Liver (tissue), 3 donors: ENCODE data around the gene NADSYN1.

Experiments
- ATF3 ChIP-seq: IDR thresholded peaks from 2 replicates; pipeline ENCODE4 v1.6.1; 2016; ENCODE audit warnings: antibody characterized with exemption
- CTCF ChIP-seq: fragments of 150-350 bp; IDR thresholded peaks from 2 replicates; pipeline ENCODE4 v1.5.1; 2017; ENCODE audit warnings: improper control_type of control experiment, low read depth, low read length; ENCODE audit not compliant: missing input control
- EGR1 ChIP-seq, 2 donors: IDR thresholded peaks; 2 replicates each; pipeline ENCODE4 v1.6.1; 2016 to 2018; ENCODE audit warnings: antibody characterized with exemption in 2 of 2, low read depth in 2 of 2
- FOXA1 ChIP-seq: IDR thresholded peaks from 2 replicates; pipeline ENCODE4 v1.6.1; 2016; ENCODE audit warnings: antibody characterized with exemption
- FOXA2 ChIP-seq: IDR thresholded peaks from 2 replicates; pipeline ENCODE4 v1.6.1; 2016; ENCODE audit warnings: antibody characterized with exemption
- HNF4A ChIP-seq, 2 donors: conservative IDR thresholded peaks; 2 replicates each; pipeline ENCODE4 v1.6.1; 2016; ENCODE audit warnings: antibody characterized with exemption in 2 of 2, mild to moderate bottlenecking in 2 of 2
- JUND ChIP-seq, 2 donors: IDR thresholded peaks; 2 replicates each; pipeline ENCODE4 v1.6.1; 2016; ENCODE audit warnings: antibody characterized with exemption in 2 of 2
- MAX ChIP-seq: IDR thresholded peaks from 2 replicates; pipeline ENCODE4 v1.6.1; 2016; ENCODE audit warnings: antibody characterized with exemption
- RAD21 ChIP-seq, 2 donors: IDR thresholded peaks; 2 replicates each; pipeline ENCODE4 v1.6.1; 2016; ENCODE audit warnings: antibody characterized with exemption in 2 of 2, mild to moderate bottlenecking in 2 of 2
- TAF1 ChIP-seq: conservative IDR thresholded peaks from 2 replicates; pipeline ENCODE4 v1.6.1; 2016; ENCODE audit warnings: antibody characterized with exemption, mild to moderate bottlenecking
- YY1 ChIP-seq: IDR thresholded peaks from 2 replicates; pipeline ENCODE4 v1.6.1; 2016; ENCODE audit warnings: antibody characterized with exemption, mild to moderate bottlenecking
- ZBTB33 ChIP-seq: IDR thresholded peaks from 2 replicates; pipeline ENCODE4 v1.6.1; 2016; ENCODE audit warnings: antibody characterized with exemption
- donor health status: healthy.
- donor health status: healthy.

- TF ChIP-seq ZBTB33: no peak
- TF ChIP-seq CTCF: no peak
- TF ChIP-seq YY1: no peak
- TF ChIP-seq FOXA1: no peak
- no peak for TF ChIP-seq EGR1 (IDR thresholded peaks at IDR 0.05; ENCODE audit: low read depth in 2 of 2)
- no peak for TF ChIP-seq HNF4A (conservative IDR thresholded peaks at IDR 0.05)
- TF ChIP-seq MAX: no peak
- TF ChIP-seq TAF1: no peak
- TF ChIP-seq FOXA2: no peak
- no peak for TF ChIP-seq ATF3
- no peak for TF ChIP-seq JUND (IDR thresholded peaks at IDR 0.05)
- TF ChIP-seq RAD21 (IDR thresholded peaks at IDR 0.05): no peak
These were observed 82.8 kb downstream of the NADSYN1 start for GRCh38 chr11:71535825-71536224.
